HEK293 (cell line): Measurements from ENCODE around the gene KCNC4.

Experiments used
- CTCF ChIA-PET: fragments of 350-600 bp; formaldehyde crosslinking; extraction: SDS; loops from one replicate; lab custom pipeline; 2021; ENCODE audit warnings: antibody characterized with exemption; lab: Yijun Ruan, JAX
- POLR2A ChIA-PET: fragments of 300-600 bp; formaldehyde crosslinking; extraction: SDS; loops from one replicate; lab custom pipeline; 2020; ENCODE audit warnings: antibody characterized with exemption, inconsistent platforms; lab: Yijun Ruan, JAX
- H3K27ac ChIP-seq: fragments of 200-500 bp; sonication (Bioruptor generic); 2 replicates; pipeline ENCODE4 v1.5.1; 2014; ENCODE audit warnings: low read depth, low read length, control low read depth, inconsistent platforms; ENCODE audit errors: extremely low read depth
- H3K36me3 ChIP-seq, 2 experiments: fragments of 200-500 bp in 1 of 2; sonication (Bioruptor generic) in 1 of 2; 1 replicate in 1 of 2; 2 replicates in 1 of 2; pipeline ENCODE4 v1.5.1; 2014 to 2017; ENCODE audit warnings: inconsistent platforms in 2 of 2, low read length in 2 of 2; ENCODE audit not compliant: control insufficient read depth in 2 of 2, insufficient read depth in 1 of 2
- H3K4me1 ChIP-seq: fragments of 200-500 bp; sonication (Bioruptor generic); 2 replicates; pipeline ENCODE4 v1.5.1; 2014; ENCODE audit warnings: mild to moderate bottlenecking, low read length, inconsistent platforms; ENCODE audit not compliant: control insufficient read depth, insufficient read depth
- H3K4me3 ChIP-seq: 2 replicates; pipeline ENCODE4 v1.5.1; 2011; ENCODE audit warnings: low read depth, mild to moderate bottlenecking, control low read depth, low read length, moderate library complexity
- H3K9me3 ChIP-seq: fragments of 200-500 bp; sonication (Bioruptor generic); 2 replicates; pipeline ENCODE4 v1.5.1; 2014; ENCODE audit warnings: low read depth, low read length, inconsistent platforms; ENCODE audit not compliant: control insufficient read depth, insufficient read depth
- PBX3 ChIP-seq: sonication (generic); formaldehyde crosslinking; IDR thresholded peaks from 2 replicates; pipeline ENCODE4 v1.8.1; 2022; ENCODE audit warnings: mild to moderate bottlenecking, moderate library complexity, missing genetic modification reagents
- ZBTB11 ChIP-seq: fragments of 450-650 bp; formaldehyde crosslinking; conservative IDR thresholded peaks from 2 replicates; pipeline ENCODE4 v1.5.1; 2016; ENCODE audit warnings: low read depth, missing biosample characterization, missing genetic modification characterization
- ZBTB49 ChIP-seq: fragments of 450-650 bp; formaldehyde crosslinking; IDR thresholded peaks from 2 replicates; pipeline ENCODE4 v1.5.1; 2016; ENCODE audit warnings: missing biosample characterization, missing genetic modification characterization, low read depth
- ZNF292 ChIP-seq: fragments of 450-650 bp; formaldehyde crosslinking; IDR thresholded peaks from 2 replicates; pipeline ENCODE4 v1.5.1; 2016; ENCODE audit warnings: low read depth, missing biosample characterization, missing genetic modification characterization, borderline replicate concordance
- ZNF354C ChIP-seq: fragments of 450-650 bp; formaldehyde crosslinking; IDR thresholded peaks from 2 replicates; pipeline ENCODE4 v1.5.1; 2016; ENCODE audit warnings: missing biosample characterization, missing genetic modification characterization, low read depth, borderline replicate concordance
- ZNF394 ChIP-seq: fragments of 450-650 bp; formaldehyde crosslinking; IDR thresholded peaks from 2 replicates; pipeline ENCODE4 v1.5.1; 2016; ENCODE audit warnings: missing biosample characterization, missing genetic modification characterization, mild to moderate bottlenecking, moderate library complexity, borderline replicate concordance
- ZNF423 ChIP-seq: fragments of 450-650 bp; formaldehyde crosslinking; IDR thresholded peaks from 2 replicates; pipeline ENCODE4 v1.5.1; 2016; ENCODE audit warnings: missing biosample characterization, missing genetic modification characterization
- ZNF521 ChIP-seq: fragments of 450-650 bp; formaldehyde crosslinking; IDR thresholded peaks from 2 replicates; pipeline ENCODE4 v1.5.1; 2017; ENCODE audit warnings: missing biosample characterization, mild to moderate bottlenecking, missing genetic modification characterization
- ZNF544 ChIP-seq: fragments of 450-650 bp; formaldehyde crosslinking; IDR thresholded peaks from 2 replicates; pipeline ENCODE4 v1.5.0; 2017; ENCODE audit warnings: missing biosample characterization, missing genetic modification characterization
- ZNF555 ChIP-seq: fragments of 450-650 bp; formaldehyde crosslinking; conservative IDR thresholded peaks from 2 replicates; pipeline ENCODE4 v1.5.1; 2017; ENCODE audit warnings: missing biosample characterization, mild to moderate bottlenecking, missing genetic modification characterization, inconsistent platforms
- ZNF561 ChIP-seq: fragments of 450-650 bp; IDR thresholded peaks from 2 replicates; pipeline ENCODE4 v1.5.1; 2018; ENCODE audit warnings: missing biosample characterization, missing genetic modification characterization, borderline replicate concordance
- ZNF571 ChIP-seq: fragments of 450-650 bp; formaldehyde crosslinking; IDR thresholded peaks from 2 replicates; pipeline ENCODE4 v1.5.0; 2017; ENCODE audit warnings: missing biosample characterization, missing genetic modification characterization
- ZNF596 ChIP-seq: fragments of 450-650 bp; IDR thresholded peaks from 2 replicates; pipeline ENCODE4 v1.5.0; 2018; ENCODE audit warnings: missing biosample characterization, mild to moderate bottlenecking, missing genetic modification characterization, moderate library complexity
- ZNF658 ChIP-seq: fragments of 450-650 bp; formaldehyde crosslinking; IDR thresholded peaks from 2 replicates; pipeline ENCODE4; 2016; ENCODE audit warnings: missing biosample characterization, missing genetic modification characterization
- ZNF660 ChIP-seq: fragments of 450-650 bp; IDR thresholded peaks from 2 replicates; pipeline ENCODE4 v1.5.1; 2018; ENCODE audit warnings: missing biosample characterization, mild to moderate bottlenecking, missing genetic modification characterization
- ZNF670 ChIP-seq: fragments of 450-650 bp; formaldehyde crosslinking; IDR thresholded peaks from 2 replicates; pipeline ENCODE4 v1.5.1; 2016; ENCODE audit warnings: missing biosample characterization, missing genetic modification characterization, low read depth
- ZNF704 ChIP-seq: fragments of 450-650 bp; formaldehyde crosslinking; IDR thresholded peaks from 2 replicates; pipeline ENCODE4 v1.5.1; 2016; ENCODE audit warnings: missing biosample characterization, missing genetic modification characterization

Gene KCNC4

GRCh38 chr1:110225212-110225611 lies 15.1 kb downstream of the KCNC4 start:
- POLR2A ChIA-PET = interaction anchor here (1.6 kb wide), 1 partner anchor 9 kb away, joined by 4 read pairs; no protein-coding TSS in a partner anchor
- TF ChIP-seq ZNF704 (tag by site-specific recombination) (no peak), ZNF292 (tag by site-specific recombination) (no peak), ZNF596 (tag by site-specific recombination) (no peak), ZBTB49 (tag by site-specific recombination) (no peak), ZNF544 (tag by site-specific recombination) (no peak), ZNF423 (tag by site-specific recombination) (no peak), ZNF521 (tag by site-specific recombination) (no peak), ZNF561 (tag by site-specific recombination) (no peak), ZNF571 (tag by site-specific recombination) (no peak), ZNF555 (tag by site-specific recombination) (no peak), ZNF660 (tag by site-specific recombination) (no peak), ZNF354C (tag by site-specific recombination) (no peak), ZNF658 (tag by site-specific recombination) (no peak), ZNF394 (tag by site-specific recombination) (no peak), PBX3 (CRISPR knock-in tag) (no peak), ZNF670 (no peak), ZBTB11 (tag by site-specific recombination) (no peak)
- TF ChIP-seq, all 188 proteins: peak for 0
- CTCF ChIA-PET = interaction anchor here (0.6 to 1.4 kb wide), 4 partner anchors 17 to 87 kb away, joined by 3 to 4 read pairs (median 3); no protein-coding TSS in a partner anchor

More at GRCh38 chr1:110225212-110225611, 15.1 kb downstream of the KCNC4 start:
- no peaks in the 10 kb centered on the region for H3K4me1 ChIP-seq
- H3K36me3 ChIP-seq = peaks cover 0 to 97% of the 10 kb centered on the region in 2 experiments; a peak in 1 of 3 replicates
- no peak overlapping the region for H3K27ac ChIP-seq
- no peak overlapping the region for H3K4me3 ChIP-seq
- no peaks in the 10 kb centered on the region for H3K9me3 ChIP-seq
